ENCODE data around the gene VSNL1.

DNA sequence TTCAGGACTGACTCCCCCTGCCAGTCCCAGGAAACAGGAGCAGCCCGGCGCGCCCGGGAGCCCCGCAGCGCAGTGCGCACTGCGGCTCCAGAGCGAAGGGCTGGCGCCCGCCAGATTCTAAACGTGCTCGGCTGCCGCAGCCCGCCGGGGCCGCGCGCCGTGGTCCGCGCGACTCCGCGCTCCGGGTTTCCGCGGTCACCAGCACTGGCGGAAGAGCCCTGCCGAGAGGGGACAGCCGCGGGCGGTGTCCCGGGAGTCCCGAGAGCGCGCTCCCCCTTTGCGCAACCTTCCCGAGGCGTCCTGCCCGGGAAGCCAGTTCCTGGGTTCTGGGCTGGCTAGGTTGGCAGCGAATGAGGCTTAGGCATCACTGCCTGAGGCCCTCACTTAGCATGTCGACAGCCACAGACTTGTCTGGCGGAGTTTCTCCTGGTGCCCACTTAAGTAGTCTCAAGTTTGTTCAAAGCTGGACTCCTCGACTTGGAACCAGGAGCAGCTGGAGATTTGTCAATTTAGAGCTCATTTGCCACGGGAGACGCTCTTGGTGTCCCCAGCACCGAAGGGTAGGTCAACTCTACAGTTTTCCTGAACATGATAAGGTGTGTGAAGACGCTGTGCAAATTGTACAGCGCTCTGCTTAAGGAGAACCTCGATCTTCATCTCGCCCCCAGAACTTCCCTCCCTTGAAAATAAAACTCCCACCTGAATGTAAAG lies 1.5 kb upstream of the VSNL1 start:
- TF ChIP-seq POLR2A (IDR thresholded peaks at IDR 0.05; ENCODE audit: low read depth, low read length) (no peak), TAF1 (IDR thresholded peaks at IDR 0.05; ENCODE audit: borderline replicate concordance, low read depth, low read length) (no peak)
